GM19043 (cell line): Measurements from ENCODE around the gene IL22RA1.

Experiments used
- ATAC-seq: cut with Tn5 transposase; IDR thresholded peaks from one replicate; pipeline ENCODE4 v1.9.1; 2021; ENCODE audit warnings: low read depth; ENCODE audit not compliant: unreplicated experiment

Gene IL22RA1

DNA sequence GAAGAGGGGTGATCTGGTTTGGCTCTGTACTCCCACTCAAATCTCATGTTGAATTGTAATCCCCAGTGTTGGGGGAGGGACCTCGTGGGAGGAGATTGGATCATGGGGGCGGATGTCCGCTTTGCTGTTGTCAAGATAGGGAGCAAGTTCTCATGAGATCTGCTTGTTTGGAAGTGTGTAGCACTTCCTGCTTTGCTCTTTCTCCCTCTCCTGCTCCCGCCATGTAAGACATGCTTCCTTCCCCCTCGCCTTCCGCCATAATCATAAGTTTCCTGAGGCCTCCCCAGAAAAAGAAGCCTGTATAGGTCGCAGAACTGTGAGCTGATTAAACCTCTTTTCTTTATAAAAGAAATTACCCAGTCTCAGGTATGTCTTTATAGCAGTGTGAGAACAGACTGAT, 58.9 kb downstream of the IL22RA1 start:
- no peak for ATAC-seq

- ATAC-seq, result no peak
These were observed 60.6 kb downstream of the IL22RA1 start for GRCh38 chr1:24082372-24082771.

DNA sequence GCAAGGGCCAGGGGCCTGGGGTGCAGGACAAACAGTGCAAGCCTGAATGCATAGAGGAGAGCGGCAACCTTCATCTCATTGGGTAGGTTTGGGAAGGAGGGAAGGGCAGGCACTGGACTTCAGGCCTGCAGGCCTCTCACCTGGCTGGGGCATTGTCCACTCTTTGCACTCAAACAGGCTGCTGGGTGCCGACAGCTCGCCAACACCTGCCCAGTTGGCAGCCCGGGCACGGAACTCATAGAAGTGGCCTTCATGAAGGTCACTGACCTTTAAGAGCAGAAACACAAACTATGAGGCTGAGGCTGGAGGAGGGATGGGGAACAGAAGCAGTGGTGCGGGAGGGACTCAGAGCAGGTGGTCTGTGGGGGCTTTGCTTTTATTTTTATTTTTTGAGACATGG, 61.8 kb downstream of the IL22RA1 start:
- ATAC-seq, result no peak

- ATAC-seq, result no peak
These were observed 62.8 kb downstream of the IL22RA1 start for GRCh38 chr1:24080131-24080530.

DNA sequence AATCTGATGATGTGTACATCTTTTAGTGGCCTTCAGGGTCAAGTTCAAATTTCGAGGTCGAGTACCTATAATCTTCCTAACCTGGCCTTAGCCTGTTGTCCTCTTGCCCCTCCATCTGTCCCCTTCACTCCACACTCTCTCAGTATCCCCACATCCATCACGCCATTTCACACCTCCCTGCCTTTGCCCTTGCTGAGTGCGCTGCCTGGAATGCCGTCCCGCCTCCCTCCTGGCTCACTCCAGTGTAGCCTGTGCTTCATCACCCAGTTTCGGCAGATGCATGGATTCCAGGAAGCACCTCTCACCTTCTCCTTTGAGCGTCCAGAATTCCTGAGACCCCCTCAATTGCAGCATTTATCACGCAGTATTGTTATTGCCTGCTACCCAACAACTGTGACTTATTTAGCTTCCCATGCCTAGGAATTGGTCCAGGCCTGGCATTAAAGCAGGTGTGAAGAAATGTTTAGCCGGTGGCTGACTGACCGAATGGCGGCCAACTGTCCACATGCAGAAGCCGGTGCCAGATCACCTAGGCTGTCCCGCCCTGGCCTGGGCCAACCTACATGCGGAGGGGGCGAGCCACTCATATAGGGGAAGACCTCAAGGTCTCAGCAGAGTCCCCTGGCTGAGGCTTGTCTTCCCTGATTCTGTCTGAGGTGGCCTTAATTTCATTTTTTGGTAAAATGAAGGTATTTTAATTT, 65.5 kb downstream of the IL22RA1 start:
- no peak for ATAC-seq

DNA sequence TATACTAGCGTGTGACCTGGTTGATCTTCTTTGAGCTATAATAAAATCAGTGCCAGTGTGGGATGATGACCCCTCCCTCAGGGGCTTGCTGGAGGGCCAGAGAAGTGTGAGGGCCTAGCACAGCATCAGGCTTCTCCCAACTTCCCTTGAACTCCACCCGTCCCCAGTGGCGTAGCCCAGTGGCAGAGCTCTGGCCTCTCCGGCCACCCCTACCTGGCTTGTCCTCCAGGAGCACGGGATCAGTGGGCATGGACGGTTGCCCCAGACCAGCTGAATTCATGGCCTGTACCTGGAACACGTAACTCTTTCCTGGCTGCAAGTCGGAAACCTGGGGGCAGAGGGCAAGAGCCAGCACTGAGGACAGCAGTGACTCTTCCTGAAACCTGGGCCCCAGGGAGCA, 67.0 kb downstream of the IL22RA1 start:
- ATAC-seq, result no peak

DNA sequence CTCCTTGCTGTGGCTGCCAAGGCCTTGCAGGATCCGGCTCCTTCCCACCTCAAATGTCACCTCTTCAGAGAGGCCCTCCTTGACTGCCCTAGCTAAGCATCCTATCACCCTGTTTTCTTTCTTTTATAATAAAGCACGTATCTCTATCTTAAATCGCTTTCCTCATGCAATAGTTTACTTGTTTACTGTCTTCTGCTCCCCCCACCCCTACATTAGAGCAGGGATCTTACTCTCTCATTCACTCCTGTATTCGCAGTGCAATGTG, 67.4 kb downstream of the IL22RA1 start:
- ATAC-seq, result no peak

DNA sequence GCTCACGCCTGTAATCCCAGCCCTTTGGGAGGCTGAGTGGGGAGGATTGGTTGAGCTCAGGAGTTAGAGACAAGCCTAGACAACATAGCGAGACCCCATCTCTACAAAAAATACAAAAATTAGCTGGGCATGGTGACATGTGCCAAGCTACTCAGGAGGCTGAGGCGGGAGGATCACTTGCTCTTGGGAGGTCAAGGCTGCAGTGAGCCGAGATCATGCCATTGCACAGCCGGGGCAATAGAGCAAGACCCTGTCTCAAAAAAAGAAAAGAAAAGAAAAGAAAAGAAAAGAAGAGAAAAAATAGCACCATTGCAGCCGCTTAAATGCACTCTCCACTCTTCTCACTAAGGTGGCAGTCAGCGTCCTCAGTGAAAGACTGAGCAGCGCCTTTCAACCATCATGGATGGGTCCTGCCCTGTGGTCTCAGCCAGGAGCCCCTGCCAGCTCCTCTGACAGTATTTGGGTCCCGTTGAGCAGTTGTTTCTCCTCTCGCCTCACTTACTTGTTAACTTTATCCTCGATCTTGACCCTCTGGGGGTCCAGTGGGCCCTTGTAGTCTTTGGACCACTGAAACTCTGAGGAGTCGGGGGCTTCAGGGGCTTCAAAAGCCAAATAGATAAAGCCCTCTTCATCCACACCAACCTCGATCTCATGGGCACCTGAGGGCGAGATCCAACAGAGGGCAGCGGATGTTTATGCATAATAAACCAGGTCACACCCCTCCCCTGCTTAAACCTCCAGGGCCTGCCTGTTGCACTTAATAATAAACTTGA, 67.9 kb downstream of the IL22RA1 start:
- no peak for ATAC-seq

DNA sequence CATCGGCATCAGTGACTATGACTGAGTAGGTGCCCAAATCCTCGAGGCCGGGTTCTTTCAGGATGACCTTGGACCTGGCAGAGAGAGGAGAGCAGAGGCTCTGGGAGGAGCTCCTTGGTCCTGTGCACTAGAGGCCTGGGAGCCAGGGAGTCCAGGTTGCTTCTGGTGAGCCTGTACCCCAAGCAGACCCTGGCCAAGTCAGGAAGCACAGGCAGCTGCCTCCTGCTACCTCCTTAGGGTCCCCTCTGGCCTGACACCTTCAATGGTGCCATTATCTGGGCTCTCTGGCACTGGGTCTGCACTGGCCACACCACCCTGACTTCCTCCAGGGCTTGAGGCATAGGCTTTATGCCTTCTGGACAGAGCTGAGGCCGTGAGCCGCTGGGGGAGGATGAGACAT, 68.7 kb downstream of the IL22RA1 start:
- ATAC-seq, result no peak

DNA sequence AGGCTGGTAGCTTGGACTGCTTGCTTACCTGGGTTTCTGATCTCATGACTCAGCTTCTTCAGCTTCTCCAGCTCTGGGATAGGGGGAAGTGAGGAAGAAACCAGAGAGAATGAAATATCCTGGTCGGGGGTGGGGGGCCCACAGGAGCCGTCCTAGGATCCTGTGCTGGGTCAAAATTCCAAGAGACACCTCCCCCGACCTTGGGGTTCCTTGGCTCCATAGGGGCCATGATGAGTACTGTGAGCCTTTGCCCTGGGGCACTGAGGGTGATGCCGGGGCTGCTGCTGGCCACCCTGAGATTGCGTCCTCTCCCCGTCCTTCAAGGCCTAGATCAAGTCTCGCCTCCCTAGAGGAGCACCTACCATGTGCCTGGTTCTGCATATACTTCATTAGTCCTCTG, 71.0 kb downstream of the IL22RA1 start:
- ATAC-seq, result no peak

DNA sequence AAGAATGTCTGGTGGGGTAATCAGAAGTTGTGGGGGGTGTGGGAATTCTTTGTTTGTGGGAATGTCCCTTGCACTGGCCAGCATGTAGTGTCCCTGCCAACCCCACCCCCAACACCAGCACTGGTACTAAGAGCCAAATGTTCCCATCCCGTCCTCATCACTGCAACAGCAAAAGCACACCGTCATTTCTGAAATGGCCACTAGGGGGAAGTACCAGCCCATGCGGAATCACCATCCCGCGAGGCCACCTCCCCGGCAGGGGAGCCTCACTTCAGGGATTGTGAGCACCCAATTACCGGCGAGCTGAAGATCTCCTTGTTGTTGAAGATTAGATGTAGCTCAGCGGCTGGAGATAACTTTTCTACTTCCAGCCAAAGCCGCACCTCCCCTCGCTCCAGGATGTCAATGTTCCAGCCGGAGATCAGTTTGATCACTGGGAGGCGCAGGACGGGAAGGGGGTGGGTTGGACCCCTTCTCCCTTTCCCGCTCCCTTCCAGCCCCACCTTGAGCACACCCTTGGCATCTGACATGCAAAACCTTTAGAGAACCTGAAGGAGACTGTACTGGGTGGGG, 72.0 kb downstream of the IL22RA1 start:
- ATAC-seq, result no peak

DNA sequence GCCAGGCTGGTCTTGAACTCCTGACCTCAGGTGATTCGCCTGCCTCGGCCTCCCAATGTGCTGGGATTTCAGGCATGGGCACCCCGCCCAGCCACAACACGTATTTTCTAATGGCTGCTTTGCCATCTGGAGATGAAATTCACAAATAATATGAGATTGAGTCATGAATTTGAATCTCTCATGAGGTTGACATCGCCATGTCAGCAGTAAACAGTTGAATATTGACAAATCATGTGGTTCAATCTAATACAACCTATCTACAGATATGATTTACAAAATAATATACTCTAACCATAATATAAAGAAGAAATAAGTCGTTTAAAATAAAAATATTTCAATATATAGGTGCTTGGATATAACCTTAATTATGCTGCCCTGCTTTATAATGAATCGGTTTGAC, 73.1 kb downstream of the IL22RA1 start:
- ATAC-seq, result no peak
